ENCODE data around the gene TPP2. TPM values are rescaled to one million over a fixed set of nuclear protein-coding genes. Genes with fewer than 3 reads are reported as not detected.
A peak's percentile ranks its signal among the peaks of the same experiment; 100 is the strongest.

The TPP2 gene
- polyA plus RNA-seq: 10 to 100 TPM; 15.1 to 57.4 (median 37.6) TPM

GRCh38 chr13:102596147-102597028 is at the start of gene TPP2:
Gene TPP2 (plus strand): TSS chr13:102596986. CDS start chr13:102597039, 53 bp downstream.
- Mint-ChIP-seq H3K4me3 (peak within 1 kb of the TSS; percentile 94 to 99 (median 97)), H3K27me3 (ENCODE audit: low read depth in 3 of 3) (peaks cover 6 to 17% (median 15%) of the 10 kb centered on the region in 3 donors), H3K4me1 (peaks cover 73 to 78% of the 10 kb centered on the region in 2 donors), H3K27ac (peak within 1 kb of the TSS; percentile 98 to 100 (median 99)), H3K36me3 (no peaks in the 10 kb centered on the region), H3K9me3 (no peaks in the 10 kb centered on the region)
- DNase-seq: peak; percentile 98 to 99 (median 98)

GRCh38 chr13:102548811-102549210 is 48.0 kb upstream of the TPP2 start:
- peaks cover 0 to 9% (median 9%) of the 10 kb centered on the region in 3 donors for H3K27me3 Mint-ChIP-seq (ENCODE audit: low read depth in 3 of 3)
- no peak for DNase-seq
- no peak overlapping the region for H3K27ac Mint-ChIP-seq
- H3K9me3 Mint-ChIP-seq: peaks cover 0 to 6% (median 0%) of the 10 kb centered on the region in 6 donors
- no peaks in the 10 kb centered on the region for H3K4me1 Mint-ChIP-seq
- no peak overlapping the region for H3K4me3 Mint-ChIP-seq
- H3K36me3 Mint-ChIP-seq: no peaks in the 10 kb centered on the region

GRCh38 chr13:102550507-102550906 is 46.3 kb upstream of the TPP2 start:
- Mint-ChIP-seq H3K4me1 (no peaks in the 10 kb centered on the region), H3K4me3 (no peak overlapping the region), H3K9me3 (no peaks in the 10 kb centered on the region), H3K36me3 (no peaks in the 10 kb centered on the region), H3K27me3 (ENCODE audit: low read depth in 3 of 3) (peaks cover 0 to 7% (median 6%) of the 10 kb centered on the region in 3 donors), H3K27ac (no peak overlapping the region)
- DNase-seq: no peak

GRCh38 chr13:102555914-102556553 is 40.8 kb upstream of the TPP2 start:
- no peaks in the 10 kb centered on the region for H3K9me3 Mint-ChIP-seq
- H3K27me3 Mint-ChIP-seq (ENCODE audit: low read depth in 3 of 3): no peaks in the 10 kb centered on the region
- peak in 1 of 3 donors; percentile 11 for DNase-seq
- H3K27ac Mint-ChIP-seq: no peak overlapping the region
- no peaks in the 10 kb centered on the region for H3K36me3 Mint-ChIP-seq
- no peak overlapping the region for H3K4me3 Mint-ChIP-seq
- H3K4me1 Mint-ChIP-seq: no peaks in the 10 kb centered on the region

- H3K9me3 Mint-ChIP-seq: no peaks in the 10 kb centered on the region
Observed at GRCh38 chr13:102556806-102557205, 40.0 kb upstream of the TPP2 start.

GRCh38 chr13:102558029-102558428 is 38.8 kb upstream of the TPP2 start:
- H3K4me3 Mint-ChIP-seq: no peak overlapping the region
- H3K27ac Mint-ChIP-seq: no peak overlapping the region
- no peaks in the 10 kb centered on the region for H3K36me3 Mint-ChIP-seq
- peaks cover 0 to 3% (median 1%) of the 10 kb centered on the region in 3 donors for H3K27me3 Mint-ChIP-seq (ENCODE audit: low read depth in 3 of 3)
- no peaks in the 10 kb centered on the region for H3K9me3 Mint-ChIP-seq
- no peaks in the 10 kb centered on the region for H3K4me1 Mint-ChIP-seq
- DNase-seq: no peak

More at GRCh38 chr13:102556806-102557205, 40.0 kb upstream of the TPP2 start:
- Mint-ChIP-seq H3K4me1 (no peaks in the 10 kb centered on the region), H3K36me3 (no peaks in the 10 kb centered on the region), H3K27me3 (ENCODE audit: low read depth in 3 of 3) (no peaks in the 10 kb centered on the region), H3K4me3 (no peak overlapping the region), H3K27ac (no peak overlapping the region)
- DNase-seq: no peak

- Mint-ChIP-seq H3K4me1 (no peaks in the 10 kb centered on the region), H3K27ac (no peak overlapping the region), H3K9me3 (no peaks in the 10 kb centered on the region), H3K4me3 (no peak overlapping the region), H3K36me3 (no peaks in the 10 kb centered on the region), H3K27me3 (ENCODE audit: low read depth in 3 of 3) (peaks cover 1 to 6% (median 5%) of the 10 kb centered on the region in 3 donors)
- DNase-seq: no peak
Observed at GRCh38 chr13:102561933-102562332, 34.9 kb upstream of the TPP2 start.

- Mint-ChIP-seq H3K27ac (no peak overlapping the region), H3K4me1 (no peaks in the 10 kb centered on the region), H3K36me3 (no peaks in the 10 kb centered on the region), H3K4me3 (no peak overlapping the region), H3K27me3 (ENCODE audit: low read depth in 3 of 3) (peaks cover 6 to 11% (median 8%) of the 10 kb centered on the region in 3 donors), H3K9me3 (no peaks in the 10 kb centered on the region)
- DNase-seq: no peak
Observed at GRCh38 chr13:102563267-102563666, 33.5 kb upstream of the TPP2 start.

GRCh38 chr13:102564564-102564963 is 32.2 kb upstream of the TPP2 start:
- no peak overlapping the region for H3K27ac Mint-ChIP-seq
- H3K9me3 Mint-ChIP-seq: no peaks in the 10 kb centered on the region
- no peak for DNase-seq
- peaks cover 6 to 11% (median 8%) of the 10 kb centered on the region in 3 donors for H3K27me3 Mint-ChIP-seq (ENCODE audit: low read depth in 3 of 3)
- no peaks in the 10 kb centered on the region for H3K36me3 Mint-ChIP-seq
- no peaks in the 10 kb centered on the region for H3K4me1 Mint-ChIP-seq
- H3K4me3 Mint-ChIP-seq: no peak overlapping the region

- Mint-ChIP-seq H3K4me1 (no peaks in the 10 kb centered on the region), H3K27me3 (ENCODE audit: low read depth in 3 of 3) (peaks cover 8 to 11% (median 9%) of the 10 kb centered on the region in 3 donors), H3K4me3 (no peak overlapping the region), H3K9me3 (no peaks in the 10 kb centered on the region), H3K27ac (no peak overlapping the region), H3K36me3 (no peaks in the 10 kb centered on the region)
- no peak for DNase-seq
Observed at GRCh38 chr13:102566513-102566912, 30.3 kb upstream of the TPP2 start.

- Mint-ChIP-seq H3K4me3 (no peak overlapping the region), H3K9me3 (no peaks in the 10 kb centered on the region), H3K4me1 (no peaks in the 10 kb centered on the region), H3K27me3 (ENCODE audit: low read depth in 3 of 3) (peaks cover 6 to 9% (median 8%) of the 10 kb centered on the region in 3 donors), H3K27ac (no peak overlapping the region), H3K36me3 (no peaks in the 10 kb centered on the region)
- no peak for DNase-seq
Observed at GRCh38 chr13:102567857-102568256, 28.9 kb upstream of the TPP2 start.

GRCh38 chr13:102569488-102569887 is 27.3 kb upstream of the TPP2 start:
- no peaks in the 10 kb centered on the region for H3K4me1 Mint-ChIP-seq
- no peak overlapping the region for H3K27ac Mint-ChIP-seq
- no peak for DNase-seq
- H3K27me3 Mint-ChIP-seq (ENCODE audit: low read depth in 3 of 3): peaks cover 8 to 9% (median 8%) of the 10 kb centered on the region in 3 donors
- H3K4me3 Mint-ChIP-seq: no peak overlapping the region
- H3K9me3 Mint-ChIP-seq: no peaks in the 10 kb centered on the region
- H3K36me3 Mint-ChIP-seq: no peaks in the 10 kb centered on the region

GRCh38 chr13:102571075-102571474 is 25.7 kb upstream of the TPP2 start:
- Mint-ChIP-seq H3K27ac (no peak overlapping the region), H3K36me3 (no peaks in the 10 kb centered on the region), H3K27me3 (ENCODE audit: low read depth in 3 of 3) (peaks cover 5 to 12% (median 10%) of the 10 kb centered on the region in 3 donors), H3K9me3 (no peaks in the 10 kb centered on the region), H3K4me1 (no peaks in the 10 kb centered on the region), H3K4me3 (no peak overlapping the region)
- DNase-seq: no peak

- no peaks in the 10 kb centered on the region for H3K36me3 Mint-ChIP-seq
- no peak for DNase-seq
- H3K27ac Mint-ChIP-seq: no peak overlapping the region
- no peak overlapping the region for H3K4me3 Mint-ChIP-seq
- H3K4me1 Mint-ChIP-seq: no peaks in the 10 kb centered on the region
- peaks cover 3 to 12% (median 5%) of the 10 kb centered on the region in 3 donors for H3K27me3 Mint-ChIP-seq (ENCODE audit: low read depth in 3 of 3)
- no peaks in the 10 kb centered on the region for H3K9me3 Mint-ChIP-seq
Observed at GRCh38 chr13:102572323-102572722, 24.5 kb upstream of the TPP2 start.

Measured in immature natural killer cell (primary cell).